C4-2B (cell line): Measurements from ENCODE around the gene PLEKHA5.

ENCODE experiments used
- H3K27ac ChIP-seq: fragments of 450-650 bp; 2 replicates; pipeline ENCODE4 v1.5.1; 2017
- ZFX ChIP-seq: fragments of 450-650 bp; IDR thresholded peaks from 2 replicates; pipeline ENCODE4 v1.6.1; 2017
- TF ChIP-seq, protein P1 (sequence below): fragments of 450-650 bp; conservative IDR thresholded peaks from 2 replicates; pipeline ENCODE4 v1.5.1; 2017; ENCODE audit warnings: mild to moderate bottlenecking

PLEKHA5 gene

GRCh38 chr12:19306366-19306765, 176.8 kb downstream of the PLEKHA5 start:
- TF ChIP-seq, protein P1, sequence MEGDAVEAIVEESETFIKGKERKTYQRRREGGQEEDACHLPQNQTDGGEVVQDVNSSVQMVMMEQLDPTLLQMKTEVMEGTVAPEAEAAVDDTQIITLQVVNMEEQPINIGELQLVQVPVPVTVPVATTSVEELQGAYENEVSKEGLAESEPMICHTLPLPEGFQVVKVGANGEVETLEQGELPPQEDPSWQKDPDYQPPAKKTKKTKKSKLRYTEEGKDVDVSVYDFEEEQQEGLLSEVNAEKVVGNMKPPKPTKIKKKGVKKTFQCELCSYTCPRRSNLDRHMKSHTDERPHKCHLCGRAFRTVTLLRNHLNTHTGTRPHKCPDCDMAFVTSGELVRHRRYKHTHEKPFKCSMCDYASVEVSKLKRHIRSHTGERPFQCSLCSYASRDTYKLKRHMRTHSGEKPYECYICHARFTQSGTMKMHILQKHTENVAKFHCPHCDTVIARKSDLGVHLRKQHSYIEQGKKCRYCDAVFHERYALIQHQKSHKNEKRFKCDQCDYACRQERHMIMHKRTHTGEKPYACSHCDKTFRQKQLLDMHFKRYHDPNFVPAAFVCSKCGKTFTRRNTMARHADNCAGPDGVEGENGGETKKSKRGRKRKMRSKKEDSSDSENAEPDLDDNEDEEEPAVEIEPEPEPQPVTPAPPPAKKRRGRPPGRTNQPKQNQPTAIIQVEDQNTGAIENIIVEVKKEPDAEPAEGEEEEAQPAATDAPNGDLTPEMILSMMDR, result no peak
- no peak for TF ChIP-seq ZFX
- H3K27ac ChIP-seq, result no peak overlapping the region

DNA sequence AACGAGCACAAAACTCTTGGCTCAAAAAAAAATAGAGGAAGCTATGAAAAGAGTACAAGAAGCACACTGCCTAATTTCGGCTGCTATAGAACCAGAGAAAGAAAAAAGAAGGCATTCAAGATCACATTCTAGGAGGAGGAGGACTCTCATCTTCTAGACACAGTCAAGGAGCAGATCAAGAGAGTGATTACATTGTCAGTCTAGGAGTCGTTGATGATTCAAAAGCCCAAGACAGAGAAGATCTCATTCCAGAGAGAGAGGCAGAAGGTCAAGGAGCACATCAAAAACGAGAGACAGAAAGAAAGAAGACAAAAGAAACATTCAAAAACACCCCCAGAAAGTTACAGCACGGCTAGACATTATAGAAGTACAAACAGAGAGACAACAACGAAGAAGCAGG, 177.9 kb downstream of the PLEKHA5 start:
- no peak overlapping the region for H3K27ac ChIP-seq
- no peak for TF ChIP-seq ZFX
- TF ChIP-seq, protein P1, result no peak

DNA sequence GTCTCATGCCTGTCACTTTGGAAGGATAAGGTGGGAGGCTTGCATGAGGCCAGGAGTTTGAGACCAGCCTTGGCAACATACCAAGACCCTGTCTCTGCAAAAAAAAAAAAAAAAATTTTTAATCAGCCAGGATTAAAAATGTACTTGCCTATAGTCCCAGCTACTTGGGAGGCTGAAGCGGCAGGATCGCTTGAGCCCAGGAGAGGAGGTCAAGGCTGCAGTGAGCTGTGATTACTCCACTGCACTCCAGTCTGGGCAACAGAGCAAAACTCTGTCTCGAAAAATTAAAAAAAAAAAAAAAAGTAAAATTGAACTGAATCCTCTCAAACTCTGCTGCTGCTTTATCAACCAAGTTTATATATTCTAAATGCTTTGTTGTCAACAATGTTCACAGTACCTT, 181.6 kb downstream of the PLEKHA5 start:
- TF ChIP-seq ZFX, result no peak
- TF ChIP-seq, protein P1, result no peak
- no peak overlapping the region for H3K27ac ChIP-seq

DNA sequence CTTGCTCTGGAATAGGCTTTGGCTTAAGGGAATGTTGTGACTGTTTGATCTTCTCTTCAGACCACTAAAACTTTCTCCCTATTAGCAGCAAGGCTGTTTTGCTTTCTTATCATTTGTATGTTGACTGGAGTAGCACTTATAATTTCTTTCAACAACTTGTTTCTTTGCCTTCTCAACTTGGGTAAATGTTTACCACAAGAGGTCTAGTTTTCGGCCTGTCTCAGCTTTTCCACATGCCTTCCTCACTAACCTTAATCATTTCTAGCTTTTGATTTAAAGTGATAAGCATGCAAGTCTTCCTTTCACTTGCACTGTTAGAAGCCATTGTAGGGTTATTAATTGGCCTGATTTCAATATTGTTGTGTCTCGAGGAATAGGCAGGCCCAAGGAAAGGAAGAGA, 183.1 kb downstream of the PLEKHA5 start:
- TF ChIP-seq ZFX, result no peak
- TF ChIP-seq, protein P1, result no peak
- no peak overlapping the region for H3K27ac ChIP-seq

GRCh38 chr12:19316425-19316824, 186.9 kb downstream of the PLEKHA5 start:
- no peak overlapping the region for H3K27ac ChIP-seq
- TF ChIP-seq, protein P1, result no peak
- no peak for TF ChIP-seq ZFX

DNA sequence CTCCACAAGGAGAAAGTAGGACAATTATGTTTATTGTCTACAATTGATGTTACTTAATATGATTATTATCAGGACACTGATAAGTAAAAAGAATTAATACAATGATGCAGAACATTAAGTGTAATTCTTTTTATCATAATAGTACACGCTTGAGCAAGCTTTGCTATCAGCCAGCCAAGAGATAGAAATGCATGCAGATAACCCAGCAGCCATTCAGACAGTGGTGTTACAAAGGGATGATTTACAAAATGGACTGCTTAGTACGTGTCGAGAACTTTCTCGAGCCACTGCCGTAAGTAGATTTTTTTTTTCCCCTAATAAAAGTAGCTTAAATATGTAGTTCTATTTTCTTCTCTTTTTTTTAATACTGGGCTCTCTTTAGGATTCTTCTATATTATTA, 192.8 kb downstream of the PLEKHA5 start:
- no peak overlapping the region for H3K27ac ChIP-seq
- TF ChIP-seq ZFX, result no peak
- TF ChIP-seq, protein P1, result no peak

DNA sequence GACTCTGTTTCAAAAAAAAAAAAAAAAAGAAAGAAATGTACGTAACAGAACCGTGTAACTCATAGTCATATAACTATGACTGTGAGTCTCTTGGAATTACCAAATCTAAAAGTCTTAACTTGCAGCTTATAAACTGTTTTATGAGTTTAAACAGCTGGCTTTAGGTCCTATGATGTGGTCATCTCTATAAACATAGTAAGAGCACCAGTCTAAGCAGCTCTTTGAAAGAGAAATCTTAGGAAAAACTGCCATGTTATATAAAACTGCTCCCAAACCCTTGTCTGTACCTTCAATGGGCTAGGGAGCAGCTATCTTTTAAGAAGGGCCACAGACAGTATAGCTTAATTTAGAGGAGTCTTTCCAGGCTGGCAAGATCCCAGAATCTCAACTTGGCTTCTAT, 194.3 kb downstream of the PLEKHA5 start:
- TF ChIP-seq, protein P1, result no peak
- no peak for TF ChIP-seq ZFX

More for the DNA sequence above, 194.3 kb downstream of the PLEKHA5 start:
- peak overlapping the region; percentile 50 for H3K27ac ChIP-seq
